GM13976 (cell line): ENCODE results near the gene SLC22A23.

Source experiments
- DNase-seq: peaks from one replicate; pipeline ENCODE4 v3.0.0; 2012; ENCODE audit warnings: low spot score
- in situ Hi-C: fragments of 300-500 bp; cut with MboI; formaldehyde crosslinking; loops from one replicate; pipeline ENCODE4 v1.12.0; 2022; ENCODE audit warnings: low sequenced_read_pairs, mixed read lengths, inconsistent platforms; ENCODE audit not compliant: unreplicated experiment
- TF ChIP-seq, protein P1 (sequence below): IDR thresholded peaks from 2 replicates; pipeline ENCODE4 v1.5.1; 2012; ENCODE audit warnings: borderline replicate concordance, mild to moderate bottlenecking; ENCODE audit not compliant: insufficient read depth; ENCODE audit errors: extremely low read depth, missing control alignments, control extremely low read depth

The SLC22A23 gene

DNA sequence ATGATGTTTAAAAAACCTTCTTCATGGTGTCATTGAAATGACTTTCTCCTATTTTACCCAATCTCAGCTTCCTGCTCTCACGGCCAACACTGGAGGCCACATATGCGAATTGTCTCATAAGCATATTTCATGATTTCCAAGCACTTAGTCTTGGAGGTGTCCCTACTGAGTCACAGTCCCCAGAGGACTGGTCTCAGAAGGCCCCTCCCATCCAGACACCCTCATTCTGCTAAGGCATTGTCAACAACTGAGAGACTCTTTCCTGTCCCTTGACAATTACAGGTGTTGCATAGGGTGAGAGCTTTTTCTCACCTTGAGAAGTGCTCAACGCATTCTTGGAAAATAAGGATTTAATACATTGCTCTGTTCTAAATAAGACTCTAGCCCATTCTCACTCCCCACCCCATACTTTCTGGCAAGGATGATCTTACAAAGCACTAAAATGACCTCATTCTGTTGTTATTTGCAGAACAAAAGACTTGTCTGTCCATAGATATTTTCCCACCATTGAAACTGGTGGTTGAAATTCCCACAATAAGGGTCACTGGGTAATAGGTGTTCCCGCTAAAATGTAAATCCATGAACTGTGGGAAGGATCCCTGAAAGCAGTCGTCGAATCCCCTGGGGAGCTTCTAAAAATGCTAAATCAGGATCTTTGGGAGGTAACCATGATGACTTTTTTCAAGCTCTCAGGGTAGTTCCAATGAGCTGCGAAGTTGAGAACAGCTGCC is 32.3 kb upstream of the SLC22A23 start:
- no peak for DNase-seq
- TF ChIP-seq, protein P1, sequence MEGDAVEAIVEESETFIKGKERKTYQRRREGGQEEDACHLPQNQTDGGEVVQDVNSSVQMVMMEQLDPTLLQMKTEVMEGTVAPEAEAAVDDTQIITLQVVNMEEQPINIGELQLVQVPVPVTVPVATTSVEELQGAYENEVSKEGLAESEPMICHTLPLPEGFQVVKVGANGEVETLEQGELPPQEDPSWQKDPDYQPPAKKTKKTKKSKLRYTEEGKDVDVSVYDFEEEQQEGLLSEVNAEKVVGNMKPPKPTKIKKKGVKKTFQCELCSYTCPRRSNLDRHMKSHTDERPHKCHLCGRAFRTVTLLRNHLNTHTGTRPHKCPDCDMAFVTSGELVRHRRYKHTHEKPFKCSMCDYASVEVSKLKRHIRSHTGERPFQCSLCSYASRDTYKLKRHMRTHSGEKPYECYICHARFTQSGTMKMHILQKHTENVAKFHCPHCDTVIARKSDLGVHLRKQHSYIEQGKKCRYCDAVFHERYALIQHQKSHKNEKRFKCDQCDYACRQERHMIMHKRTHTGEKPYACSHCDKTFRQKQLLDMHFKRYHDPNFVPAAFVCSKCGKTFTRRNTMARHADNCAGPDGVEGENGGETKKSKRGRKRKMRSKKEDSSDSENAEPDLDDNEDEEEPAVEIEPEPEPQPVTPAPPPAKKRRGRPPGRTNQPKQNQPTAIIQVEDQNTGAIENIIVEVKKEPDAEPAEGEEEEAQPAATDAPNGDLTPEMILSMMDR, result no peak
- in situ Hi-C loops, result no loop called here

DNA sequence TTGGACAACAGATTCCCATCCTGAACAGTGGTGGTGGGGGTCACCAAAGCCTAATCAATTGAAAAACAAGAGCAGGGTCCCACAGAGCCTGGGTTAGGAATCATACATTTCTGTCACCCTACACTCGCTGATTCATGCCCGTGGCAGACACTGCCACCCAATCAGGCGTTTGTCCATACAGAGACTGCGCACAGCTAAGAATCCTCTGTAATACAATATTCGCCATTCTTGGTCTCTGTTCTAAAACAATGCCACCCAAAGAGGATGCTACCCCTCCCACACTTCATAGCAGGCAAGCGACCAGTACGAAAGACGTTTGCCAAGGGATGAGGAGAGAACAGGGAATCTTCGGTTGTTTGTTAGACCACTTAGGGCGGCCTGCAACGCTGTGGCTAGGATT is 28.1 kb upstream of the SLC22A23 start:
- in situ Hi-C loops, result no loop called here
- TF ChIP-seq, protein P1, result no peak
- DNase-seq, result no peak

DNA sequence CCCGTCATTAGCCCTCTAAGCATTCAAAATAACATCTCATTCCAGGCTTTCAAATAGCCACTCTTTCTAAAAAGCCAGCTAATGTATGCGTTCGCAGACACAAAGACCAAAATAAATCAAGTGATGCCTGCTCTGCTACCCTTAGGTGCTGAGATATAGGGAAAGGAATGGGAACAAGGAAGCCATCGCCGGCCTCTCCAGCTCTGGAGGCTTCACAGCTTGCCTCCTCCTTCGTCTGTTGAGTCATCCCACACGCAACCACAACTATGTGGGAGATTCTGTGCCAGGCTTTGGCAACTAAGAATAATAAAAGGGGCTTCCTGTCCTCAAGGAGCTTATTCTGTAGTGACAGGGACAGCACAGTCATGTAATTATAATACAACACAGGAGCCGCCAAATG is 27.3 kb upstream of the SLC22A23 start:
- TF ChIP-seq, protein P1, result no peak
- in situ Hi-C loops, result no loop called here
- DNase-seq, result no peak

DNA sequence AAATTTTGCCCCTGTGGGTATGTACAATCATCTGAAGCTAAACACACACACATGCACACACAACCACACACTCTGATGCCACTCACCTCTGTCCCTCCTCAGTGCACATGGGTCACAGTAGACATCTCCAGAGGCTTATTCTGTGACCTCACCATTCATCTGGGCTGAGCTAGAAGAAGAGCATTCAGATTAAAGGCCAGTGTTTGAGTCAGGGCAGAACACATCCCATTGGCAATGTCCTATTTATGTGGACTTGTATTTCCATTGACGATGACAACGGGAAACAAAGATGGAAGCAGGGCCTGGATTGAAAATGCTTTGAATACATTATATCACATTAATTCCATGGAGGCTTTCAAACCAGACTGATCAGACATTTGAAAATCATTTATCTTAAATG is 26.8 kb upstream of the SLC22A23 start:
- in situ Hi-C loops, result no loop called here
- TF ChIP-seq, protein P1, result no peak
- no peak for DNase-seq

DNA sequence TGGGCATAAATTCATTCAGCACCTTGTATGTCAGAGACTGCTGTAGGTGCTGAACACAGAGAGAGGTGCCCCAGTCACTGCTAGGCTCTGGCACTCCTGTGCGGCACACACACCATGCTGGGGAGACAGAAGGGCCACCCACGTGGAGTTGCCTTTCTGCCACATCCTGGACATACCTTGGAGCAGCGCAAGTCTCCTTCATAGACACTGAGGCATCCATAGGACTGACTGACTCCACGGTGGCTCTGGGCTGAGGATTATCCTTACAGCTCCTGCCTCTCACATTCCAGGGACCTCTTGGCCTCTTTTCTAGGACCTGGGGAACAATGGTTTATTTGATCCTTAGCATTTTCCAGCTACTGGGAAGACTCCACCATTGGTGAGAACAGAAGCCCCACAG is 26.0 kb upstream of the SLC22A23 start:
- DNase-seq, result no peak
- TF ChIP-seq, protein P1, result no peak
- in situ Hi-C loops, result no loop called here

DNA sequence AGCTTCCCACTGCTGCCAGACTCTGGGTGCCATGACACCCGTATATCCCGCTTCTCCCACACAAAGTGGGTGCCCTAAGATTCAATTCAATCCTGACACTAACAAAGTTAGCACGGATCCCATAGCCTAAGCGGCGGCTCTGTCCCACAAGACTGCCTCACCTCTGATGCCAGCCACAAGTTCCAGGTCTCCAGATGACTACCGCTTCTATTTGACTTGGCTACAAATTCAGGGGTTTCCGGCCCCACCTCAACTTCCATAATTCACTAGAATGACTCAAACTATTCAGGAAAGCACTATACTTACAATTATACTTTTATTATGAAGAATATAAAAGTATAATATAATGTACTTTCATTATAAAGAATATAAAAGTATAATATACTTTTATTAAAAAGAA is 24.8 kb upstream of the SLC22A23 start:
- in situ Hi-C loops, result no loop called here
- no peak for DNase-seq
- TF ChIP-seq, protein P1, result no peak
